Occipital lobe (tissue), 2 donors: ENCODE data around the gene ITGB7. TPM values are rescaled to one million over a fixed set of nuclear protein-coding genes. Genes with fewer than 3 reads are reported as not detected.
"Not testable (repeated sequence)": the region's sequence is repeated elsewhere in the genome, so short reads cannot be mapped to it uniquely, and the experiment has no call there.

Experiments
- DNase-seq: peaks from one replicate; lab custom pipeline; 2025; lab: John Stamatoyannopoulos, UW
- total RNA-seq: library from RNA; depleted of rRNA; stranded (reverse); fragments of >200 nt; gene quantifications from one replicate; pipeline ENCODE4 v1.2.3, GENCODE V29; 2014

The ITGB7 gene
- total RNA-seq, 1 donor from 2014 or later, result not detected

- DNase-seq, result peak; percentile 75
Measured at GRCh38 chr12:53180931-53181645, 26.0 kb downstream of the ITGB7 start.

GRCh38 chr12:53180220-53180930 lies 26.7 kb downstream of the ITGB7 start, which contains the start of the genes CSAD and ZNF740:
CSAD (minus strand) TSS chr12:53180925; CDS start chr12:53173470, 7,455 bp downstream.
ZNF740 (plus strand) TSS chr12:53180722; CDS start chr12:53181984, 1,262 bp downstream.
- peak; percentile 97 for DNase-seq

- no peak for DNase-seq
Measured at GRCh38 chr12:53179687-53180219, 27.3 kb downstream of the ITGB7 start.

GRCh38 chr12:53178803-53179202 lies 28.2 kb downstream of the ITGB7 start:
- DNase-seq, result not testable (repeated sequence)

- not testable (repeated sequence) for DNase-seq
Measured at GRCh38 chr12:53177447-53177846, 29.6 kb downstream of the ITGB7 start.

- DNase-seq, result no peak
Measured at GRCh38 chr12:53176750-53177149, 30.3 kb downstream of the ITGB7 start.

- no peak for DNase-seq
Measured at GRCh38 chr12:53174881-53175491, 32.1 kb downstream of the ITGB7 start.

- DNase-seq, result no peak
Measured at GRCh38 chr12:53173085-53173715, 33.9 kb downstream of the ITGB7 start.

- DNase-seq, result no peak
Measured at GRCh38 chr12:53172352-53172751, 34.7 kb downstream of the ITGB7 start.

GRCh38 chr12:53171725-53172329 lies 35.2 kb downstream of the ITGB7 start:
- no peak for DNase-seq

- DNase-seq, result no peak
Measured at GRCh38 chr12:53170876-53171724, 36.0 kb downstream of the ITGB7 start.

- DNase-seq, result no peak
Measured at GRCh38 chr12:53170215-53170614, 36.8 kb downstream of the ITGB7 start.

- no peak for DNase-seq
Measured at GRCh38 chr12:53169644-53170043, 37.4 kb downstream of the ITGB7 start.

- no peak for DNase-seq
Measured at GRCh38 chr12:53166837-53167236, 40.2 kb downstream of the ITGB7 start.

GRCh38 chr12:53163008-53163407 lies 44.0 kb downstream of the ITGB7 start:
- DNase-seq, result not testable (repeated sequence)

- no peak for DNase-seq
Measured at GRCh38 chr12:53161119-53161911, 45.7 kb downstream of the ITGB7 start.

GRCh38 chr12:53160673-53161072 lies 46.4 kb downstream of the ITGB7 start:
- no peak for DNase-seq

- no peak for DNase-seq
Measured at GRCh38 chr12:53160000-53160399, 47.1 kb downstream of the ITGB7 start.

- peak; percentile 42 for DNase-seq
Measured at GRCh38 chr12:53159195-53159839, 47.7 kb downstream of the ITGB7 start.
